GM23338 (cell line): ENCODE measurements around the gene CTTN.

Experiments
- CTCF ChIP-seq, 2 experiments: fragments of 200-600 bp in 1 of 2; sonication (generic) in 1 of 2; conservative IDR thresholded peaks; 2 replicates each; pipeline versions ENCODE4 v1.5.1 to v1.6.1; 2016 to 2017; ENCODE audit warnings: antibody characterized with exemption in 2 of 2, low read depth in 2 of 2, mild to moderate bottlenecking in 2 of 2, moderate library complexity in 1 of 2
- ETS1 ChIP-seq: IDR thresholded peaks from 2 replicates; pipeline ENCODE4 v1.6.1; 2016; ENCODE audit warnings: antibody characterized with exemption
- EZH2 ChIP-seq: fragments of 200-600 bp; sonication (generic); IDR thresholded peaks from one replicate; pipeline ENCODE4 v1.8.0; 2017; ENCODE audit warnings: antibody characterized with exemption, mild to moderate bottlenecking, low read depth; ENCODE audit not compliant: unreplicated experiment
- EZH2phosphoT487 ChIP-seq: fragments of 200-600 bp; sonication (generic); IDR thresholded peaks from one replicate; pipeline ENCODE4 v1.8.1; 2018; ENCODE audit warnings: antibody characterized with exemption; ENCODE audit not compliant: unreplicated experiment
- NANOG ChIP-seq: IDR thresholded peaks from 2 replicates; pipeline ENCODE4 v1.6.1; 2016; ENCODE audit warnings: antibody characterized with exemption, borderline replicate concordance
- POLR2AphosphoS5 ChIP-seq: IDR thresholded peaks from 2 replicates; pipeline ENCODE4 v1.6.1; 2016; ENCODE audit warnings: antibody characterized with exemption, low read depth
- REST ChIP-seq: IDR thresholded peaks from one replicate; pipeline ENCODE4 v1.6.1; 2018; ENCODE audit warnings: antibody characterized with exemption; ENCODE audit not compliant: unreplicated experiment
- STAT1 ChIP-seq: IDR thresholded peaks from one replicate; pipeline ENCODE4 v1.6.1; 2016; ENCODE audit warnings: antibody characterized with exemption; ENCODE audit not compliant: unreplicated experiment
- ZNF114 ChIP-seq: fragments of 250-450 bp; sonication (Bioruptor Pico); IDR thresholded peaks from 2 replicates; pipeline ENCODE4 v1.5.0; 2020; ENCODE audit warnings: mild to moderate bottlenecking, moderate library complexity
- ZNF331 ChIP-seq: fragments of 250-450 bp; sonication (Bioruptor Pico); IDR thresholded peaks from 2 replicates; pipeline ENCODE4 v1.5.0; 2020; ENCODE audit warnings: low read depth, mild to moderate bottlenecking, moderate library complexity
- ZNF462 ChIP-seq: fragments of 250-450 bp; sonication (Bioruptor Pico); IDR thresholded peaks from 2 replicates; pipeline ENCODE4 v1.5.0; 2020; ENCODE audit warnings: mild to moderate bottlenecking, moderate library complexity

GRCh38 chr11:70473186-70473872, 75.0 kb downstream of the CTTN start:
- TF ChIP-seq CTCF (conservative IDR thresholded peaks at IDR 0.05; ENCODE audit: low read depth in 2 of 2) (no peak), REST (no peak), POLR2AphosphoS5 (no peak), ZNF114 (CRISPR knock-in tag) (no peak), EZH2phosphoT487 (no peak), ETS1 (no peak), EZH2 (no peak), NANOG (no peak), ZNF462 (CRISPR knock-in tag) (no peak), STAT1 (no peak), ZNF331 (CRISPR knock-in tag) (no peak)
